ENCODE measurements around the gene CLDN14.

Gene CLDN14

GRCh38 chr21:36437745-36438128 is 42.2 kb downstream of the CLDN14 start:
- TF ChIP-seq CTCF (IDR thresholded peaks at IDR 0.05; ENCODE audit: insufficient read depth, missing control alignments): no peak
- FAIRE-seq (no peak), DNase-seq (ENCODE audit: insufficient read length, low spot score) (no peak)

GRCh38 chr21:36436829-36437744 is 42.8 kb downstream of the CLDN14 start:
- FAIRE-seq (no peak), DNase-seq (ENCODE audit: insufficient read length, low spot score) (no peak)
- no peak for TF ChIP-seq CTCF (IDR thresholded peaks at IDR 0.05; ENCODE audit: insufficient read depth, missing control alignments)

- TF ChIP-seq CTCF (IDR thresholded peaks at IDR 0.05; ENCODE audit: insufficient read depth, missing control alignments): no peak
- FAIRE-seq: no peak
- DNase-seq (ENCODE audit: insufficient read length, low spot score): no peak
Observed at GRCh38 chr21:36434144-36434543, 45.8 kb downstream of the CLDN14 start.

GRCh38 chr21:36433059-36433709 is 46.7 kb downstream of the CLDN14 start:
- FAIRE-seq (no peak), DNase-seq (ENCODE audit: insufficient read length, low spot score) (no peak)
- no peak for TF ChIP-seq CTCF (IDR thresholded peaks at IDR 0.05; ENCODE audit: insufficient read depth, missing control alignments)

GRCh38 chr21:36431252-36431651 is 48.7 kb downstream of the CLDN14 start:
- DNase-seq (ENCODE audit: insufficient read length, low spot score) (no peak), FAIRE-seq (no peak)
- no peak for TF ChIP-seq CTCF (IDR thresholded peaks at IDR 0.05; ENCODE audit: insufficient read depth, missing control alignments)

GRCh38 chr21:36430841-36431240 is 49.1 kb downstream of the CLDN14 start:
- no peak for FAIRE-seq
- TF ChIP-seq CTCF (IDR thresholded peaks at IDR 0.05; ENCODE audit: insufficient read depth, missing control alignments): no peak
- DNase-seq (ENCODE audit: insufficient read length, low spot score): no peak
